Choroid plexus epithelial cell (primary cell): ENCODE data around the gene ZFC3H1.
A peak's percentile ranks its signal among the peaks of the same experiment; 100 is the strongest.

ENCODE experiments used
- DNase-seq: peaks from one replicate; pipeline ENCODE4 v3.0.0-alpha.2; 2010; ENCODE audit warnings: low read depth
- H3K4me3 ChIP-seq: 2 replicates; pipeline ENCODE4 v1.5.1; 2011; ENCODE audit warnings: low read depth, mild to moderate bottlenecking, control low read depth, low read length, moderate library complexity
- CTCF ChIP-seq: conservative IDR thresholded peaks from 2 replicates; pipeline ENCODE4 v1.5.1; 2011; ENCODE audit warnings: low read depth, mild to moderate bottlenecking, control low read depth, inconsistent platforms, low read length, moderate library complexity

ZFC3H1 gene

GRCh38 chr12:71627438-71628002, 36.1 kb downstream of the ZFC3H1 start:
- TF ChIP-seq CTCF, result no peak
- DNase-seq, result no peak
- no peak overlapping the region for H3K4me3 ChIP-seq

GRCh38 chr12:71626768-71627167, 36.9 kb downstream of the ZFC3H1 start:
- TF ChIP-seq CTCF, result no peak
- H3K4me3 ChIP-seq, result no peak overlapping the region
- DNase-seq, result peak; percentile 19

- no peak for DNase-seq
- no peak overlapping the region for H3K4me3 ChIP-seq
- TF ChIP-seq CTCF, result no peak
Observed at GRCh38 chr12:71626098-71626497, 37.5 kb downstream of the ZFC3H1 start.

DNA sequence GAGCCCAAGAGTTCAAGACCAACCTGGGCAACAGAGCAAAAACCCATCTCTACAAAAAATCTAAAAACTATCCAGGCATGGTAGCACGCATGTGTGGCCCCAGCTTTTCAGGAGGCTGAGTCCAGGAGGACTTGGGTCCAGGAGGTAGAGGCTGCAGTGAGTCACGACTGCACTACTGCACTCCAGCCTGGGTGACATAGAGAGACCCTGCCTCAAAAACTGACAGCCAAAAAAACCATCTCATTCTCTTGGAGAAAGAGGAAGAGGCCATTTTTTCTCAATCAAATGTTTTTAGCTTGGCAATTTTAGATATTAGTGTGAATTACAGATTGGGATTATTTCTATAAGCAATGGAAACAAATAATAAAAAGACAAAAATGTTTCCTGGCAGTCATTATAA, 38.2 kb downstream of the ZFC3H1 start:
- TF ChIP-seq CTCF, result no peak
- no peak overlapping the region for H3K4me3 ChIP-seq
- no peak for DNase-seq

DNA sequence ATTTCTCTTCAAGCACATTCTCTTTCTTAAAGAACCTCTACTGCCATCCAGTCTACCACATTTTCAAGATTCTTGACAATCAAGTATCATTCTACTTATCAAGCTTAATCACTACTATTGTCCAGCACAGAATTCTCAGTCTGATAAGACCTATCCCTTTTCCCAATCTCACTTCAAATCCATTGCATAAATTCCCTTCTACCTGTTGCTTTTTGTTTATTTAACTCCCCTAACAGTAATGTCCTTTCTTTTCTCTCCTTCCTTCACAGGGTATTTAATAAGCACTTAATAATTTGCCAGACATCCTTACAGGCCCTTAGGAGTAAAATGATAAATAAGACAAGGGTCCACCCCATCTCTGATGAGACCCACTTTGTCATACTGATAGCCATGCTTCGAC, 41.7 kb downstream of the ZFC3H1 start:
- no peak overlapping the region for H3K4me3 ChIP-seq
- no peak for TF ChIP-seq CTCF
- no peak for DNase-seq

DNA sequence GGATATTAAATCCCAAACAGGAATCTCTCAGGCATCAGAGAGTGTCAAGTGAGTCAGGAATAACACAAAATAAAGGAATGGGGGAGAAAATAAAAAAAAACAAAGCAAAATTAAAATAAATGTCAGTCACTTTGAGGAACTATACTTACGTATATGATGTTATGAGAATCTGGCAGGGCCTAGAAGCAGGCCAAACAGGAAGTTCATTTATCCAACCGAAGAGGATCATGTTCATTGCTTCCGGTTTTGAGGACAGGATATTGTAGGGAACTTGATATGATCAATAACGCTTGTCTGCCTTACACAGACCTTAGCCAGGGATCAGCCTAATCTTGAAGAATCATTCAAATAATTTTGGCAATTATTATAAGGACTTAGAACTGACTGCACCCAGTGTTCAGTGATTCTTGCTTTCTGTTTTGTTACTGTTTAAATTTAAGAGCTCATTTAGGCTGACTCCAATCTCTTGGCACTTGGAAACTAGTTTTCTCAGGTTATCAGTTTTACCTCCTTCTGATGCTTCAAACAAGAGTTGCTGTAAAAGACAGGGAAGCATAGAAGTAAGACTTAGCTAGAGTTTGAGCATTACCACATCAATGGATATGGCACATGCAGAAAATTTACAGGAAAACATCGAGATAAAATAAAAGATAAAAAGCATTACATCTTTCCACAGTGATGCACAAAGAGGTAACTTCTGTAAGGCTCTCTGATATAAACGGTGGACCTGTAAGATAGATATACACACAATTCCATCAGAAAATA, 53.4 kb downstream of the ZFC3H1 start:
- no peak overlapping the region for H3K4me3 ChIP-seq
- DNase-seq, result no peak
- no peak for TF ChIP-seq CTCF
